Measurements from ENCODE around the gene TMEM97. TPM values are rescaled to one million over a fixed set of nuclear protein-coding genes. Genes with fewer than 3 reads are reported as not detected.
"Not testable (repeated sequence)": the region's sequence is repeated elsewhere in the genome, so short reads cannot be mapped to it uniquely, and the experiment has no call there.

The TMEM97 gene
- polyA plus RNA-seq, 1 experiment, result 16.1 TPM

- no peak for DNase-seq (ENCODE audit: low read depth, low spot score)
- Histone ChIP-seq H3K27ac (ENCODE audit: low read depth, low read length) (no peak overlapping the region), H3K9me3 (ENCODE audit: control insufficient read depth, insufficient read depth, low read length) (no peaks in the 10 kb centered on the region), H3K27me3 (ENCODE audit: control insufficient read depth, insufficient read depth, low read length) (no peaks in the 10 kb centered on the region), H3K4me3 (ENCODE audit: low read depth, low read length) (no peak overlapping the region)
- ChIA-PET CTCF (no interaction called here), POLR2A (no interaction called here)
- TF ChIP-seq CTCF (IDR thresholded peaks at IDR 0.05; ENCODE audit: low read depth, low read length), result no peak
These were observed 33.0 kb upstream of the TMEM97 start for GRCh38 chr17:28285965-28286364.

GRCh38 chr17:28290703-28291102 is 28.3 kb upstream of the TMEM97 start:
- CTCF ChIA-PET, result interaction anchor here (0.8 kb wide), 1 partner anchor 39 kb away, joined by 3 read pairs; no protein-coding TSS in a partner anchor
- no peak for TF ChIP-seq CTCF (IDR thresholded peaks at IDR 0.05; ENCODE audit: low read depth, low read length)
- Histone ChIP-seq H3K9me3 (ENCODE audit: control insufficient read depth, insufficient read depth, low read length) (no peaks in the 10 kb centered on the region), H3K4me3 (ENCODE audit: low read depth, low read length) (no peak overlapping the region), H3K27me3 (ENCODE audit: control insufficient read depth, insufficient read depth, low read length) (peaks cover 7% of the 10 kb centered on the region), H3K27ac (ENCODE audit: low read depth, low read length) (no peak overlapping the region)
- DNase-seq (ENCODE audit: low read depth, low spot score), result no peak
- POLR2A ChIA-PET, result no interaction called here

GRCh38 chr17:28291780-28292330 is 27.1 kb upstream of the TMEM97 start:
- H3K4me3 ChIP-seq (ENCODE audit: low read depth, low read length), result no peak overlapping the region
- H3K9me3 ChIP-seq (ENCODE audit: control insufficient read depth, insufficient read depth, low read length), result no peaks in the 10 kb centered on the region
- H3K27me3 ChIP-seq (ENCODE audit: control insufficient read depth, insufficient read depth, low read length), result peaks cover 7% of the 10 kb centered on the region
- CTCF ChIA-PET, result no interaction called here
- DNase-seq (ENCODE audit: low read depth, low spot score), result no peak
- no peak overlapping the region for H3K27ac ChIP-seq (ENCODE audit: low read depth, low read length)
- TF ChIP-seq CTCF (IDR thresholded peaks at IDR 0.05; ENCODE audit: low read depth, low read length), result no peak
- POLR2A ChIA-PET, result no interaction called here

- CTCF ChIA-PET, result interaction anchor here (1.0 kb wide), 1 partner anchor 41 kb away, joined by 3 read pairs; no protein-coding TSS in a partner anchor
- POLR2A ChIA-PET; H3K9me3 ChIP-seq (ENCODE audit: control insufficient read depth, insufficient read depth, low read length); DNase-seq (ENCODE audit: low read depth, low spot score); H3K27ac ChIP-seq (ENCODE audit: low read depth, low read length); H3K4me3 ChIP-seq (ENCODE audit: low read depth, low read length); H3K27me3 ChIP-seq (ENCODE audit: control insufficient read depth, insufficient read depth, low read length): not testable (repeated sequence)
These were observed 26.1 kb upstream of the TMEM97 start for GRCh38 chr17:28292878-28293277.

GRCh38 chr17:28293994-28294393 is 25.0 kb upstream of the TMEM97 start:
- no peak for DNase-seq (ENCODE audit: low read depth, low spot score)
- H3K9me3 ChIP-seq (ENCODE audit: control insufficient read depth, insufficient read depth, low read length), result no peaks in the 10 kb centered on the region
- POLR2A ChIA-PET, result no interaction called here
- H3K4me3 ChIP-seq (ENCODE audit: low read depth, low read length), result no peak overlapping the region
- CTCF ChIA-PET, result interaction anchor here (1.0 kb wide), 1 partner anchor 43 kb away, joined by 3 read pairs; no protein-coding TSS in a partner anchor
- H3K27ac ChIP-seq (ENCODE audit: low read depth, low read length), result no peak overlapping the region
- TF ChIP-seq CTCF (IDR thresholded peaks at IDR 0.05; ENCODE audit: low read depth, low read length), result no peak
- H3K27me3 ChIP-seq (ENCODE audit: control insufficient read depth, insufficient read depth, low read length), result peaks cover 7% of the 10 kb centered on the region

Measured in AG04450 (cell line).